ENCODE results near the gene NR3C2.

DNA sequence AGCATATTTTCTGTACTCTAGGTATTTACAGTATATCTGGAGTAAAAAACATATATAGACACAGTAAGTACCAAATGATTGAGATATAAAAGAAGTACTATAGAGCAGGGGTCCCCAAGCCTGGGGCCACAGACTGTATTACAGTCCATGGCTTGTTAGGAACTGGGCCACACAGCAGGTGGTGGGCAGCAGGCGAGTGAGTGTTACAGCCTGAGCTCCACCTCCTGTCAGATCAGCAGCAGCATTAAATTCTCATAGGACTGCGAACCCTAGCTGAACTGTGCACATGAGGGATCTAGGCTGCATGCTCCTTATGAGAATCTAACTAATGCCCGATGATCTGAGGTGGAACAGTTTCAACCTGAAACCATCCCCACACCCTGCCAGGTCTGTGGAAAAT, 300.7 kb downstream of the NR3C2 start:
- TF ChIP-seq, protein P1, sequence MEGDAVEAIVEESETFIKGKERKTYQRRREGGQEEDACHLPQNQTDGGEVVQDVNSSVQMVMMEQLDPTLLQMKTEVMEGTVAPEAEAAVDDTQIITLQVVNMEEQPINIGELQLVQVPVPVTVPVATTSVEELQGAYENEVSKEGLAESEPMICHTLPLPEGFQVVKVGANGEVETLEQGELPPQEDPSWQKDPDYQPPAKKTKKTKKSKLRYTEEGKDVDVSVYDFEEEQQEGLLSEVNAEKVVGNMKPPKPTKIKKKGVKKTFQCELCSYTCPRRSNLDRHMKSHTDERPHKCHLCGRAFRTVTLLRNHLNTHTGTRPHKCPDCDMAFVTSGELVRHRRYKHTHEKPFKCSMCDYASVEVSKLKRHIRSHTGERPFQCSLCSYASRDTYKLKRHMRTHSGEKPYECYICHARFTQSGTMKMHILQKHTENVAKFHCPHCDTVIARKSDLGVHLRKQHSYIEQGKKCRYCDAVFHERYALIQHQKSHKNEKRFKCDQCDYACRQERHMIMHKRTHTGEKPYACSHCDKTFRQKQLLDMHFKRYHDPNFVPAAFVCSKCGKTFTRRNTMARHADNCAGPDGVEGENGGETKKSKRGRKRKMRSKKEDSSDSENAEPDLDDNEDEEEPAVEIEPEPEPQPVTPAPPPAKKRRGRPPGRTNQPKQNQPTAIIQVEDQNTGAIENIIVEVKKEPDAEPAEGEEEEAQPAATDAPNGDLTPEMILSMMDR (conservative IDR thresholded peaks at IDR 0.05; ENCODE audit: low read depth, low read length): no peak
- TF ChIP-seq EZH2 (IDR thresholded peaks at IDR 0.05; ENCODE audit: low read length, unreplicated experiment) (no peak), EZH2phosphoT487 (IDR thresholded peaks at IDR 0.05; ENCODE audit: borderline replicate concordance, low read length) (no peak)
